Psoas muscle (tissue), 8 donors: Measurements from ENCODE around the gene ATG9A. TPM values are rescaled to one million over a fixed set of nuclear protein-coding genes. Genes with fewer than 3 reads are reported as not detected.

Source experiments
- ATAC-seq, 4 donors: fragments of 200-7000 bp; cut with Tn5 transposase; one replicate each; pipeline ENCODE4 v1.9.1; 2020; ENCODE audit warnings: moderate library complexity in 3 of 4, mild to moderate bottlenecking in 2 of 4
- DNase-seq, 2 donors: peaks; one replicate each; pipeline ENCODE4 v3.0.0-alpha.2; 2020
- H3K27ac ChIP-seq: fragments of 200-600 bp; one replicate; pipeline ENCODE4 v1.8.0; 2022
- H3K27me3 ChIP-seq, 3 donors: fragments of 200-600 bp in 1 of 3; one replicate each; pipeline versions ENCODE4 v1.6.1 to v1.8.0; 2013 to 2022; ENCODE audit warnings: low read length in 2 of 3, mild to moderate bottlenecking in 2 of 3, moderate library complexity in 1 of 3; ENCODE audit not compliant: insufficient read depth in 3 of 3
- H3K36me3 ChIP-seq, 2 donors: fragments of 200-600 bp in 1 of 2; one replicate each; pipeline versions ENCODE4 v1.6.1 to v1.8.0; 2013 to 2022; ENCODE audit warnings: low read depth in 1 of 2, mild to moderate bottlenecking in 1 of 2, moderate library complexity in 1 of 2; ENCODE audit not compliant: insufficient read depth in 1 of 2
- H3K4me1 ChIP-seq: fragments of 200-600 bp; one replicate; pipeline ENCODE4 v1.8.0; 2022
- H3K4me3 ChIP-seq: fragments of 200-600 bp; one replicate; pipeline ENCODE4 v1.8.0; 2022; ENCODE audit warnings: mild to moderate bottlenecking
- H3K9me3 ChIP-seq: fragments of 200-600 bp; one replicate; pipeline ENCODE4 v1.8.0; 2022
- CTCF ChIP-seq: fragments of 200-600 bp; IDR thresholded peaks from one replicate; pipeline ENCODE4 v1.8.0; 2022; ENCODE audit warnings: antibody characterized with exemption
- WGBS, 3 donors: extraction: QIAGEN DNeasy Blood & Tissue Kit; methylation state at CpG; one replicate each; pipeline versions ENCODE4 v1.1.6 to v1.1.7; 2013; 5-methylcytosine and 5-hydroxymethylcytosine counted together
- intact Hi-C, 2 donors: fragments of 100-400 bp; cut with DNase I; formaldehyde crosslinking; loops; one replicate each; pipeline versions ENCODE4 v1.11.0 to v1.14.2; 2022
- polyA plus RNA-seq, 3 donors: library from polyadenylated mRNA; stranded (reverse); fragments of 200-250 nt; gene quantifications; one replicate each; pipeline ENCODE4 v1.2.3, GENCODE V29; 2013
- total RNA-seq, 4 donors: library from RNA; stranded (reverse); fragmentation: NEBNext Ultra II Directional in 2 of 4; extraction: Animal tissue kit (Norgen Biotek cat#: 25700) in 2 of 4; gene quantifications; one replicate each; pipeline versions ENCODE4 v1.2.1 to v1.2.4, GENCODE V29; 2021 to 2023
- donor health status: healthy with polysubstance abuse.
- donor health status: DM: no; HTN: no; CAD: no; lungs with moderate emphysema.
- donor health status: Bipolar disorder and iron deficiency.
- donor health status: healthy.
- donor health status: DM: yes; HTN: yes; CAD: no.
- donor health status: DM: no; HTN: no; CAD: no.
- donor health status: DM: no; HTN: no; CAD: no.
- donor health status: DM: yes; HTN: yes; CAD: no.

The ATG9A gene
- total and polyA plus RNA-seq, 7 donors: 41.6 to 180 (median 111) TPM

GRCh38 chr2:219213486-219214071 lies 15.9 kb downstream of the ATG9A start:
- Histone ChIP-seq H3K9me3 (no peaks in the 10 kb centered on the region), H3K4me3 (no peak overlapping the region), H3K4me1 (peaks cover 15% of the 10 kb centered on the region), H3K27ac (no peak overlapping the region), H3K27me3 (no peaks in the 10 kb centered on the region), H3K36me3 (peaks cover 3 to 83% of the 10 kb centered on the region in 2 donors)
- TF ChIP-seq CTCF: no peak
- intact Hi-C loops: no loop called here
- ATAC-seq (no peak), DNase-seq (no peak)
- WGBS, 3 donors: 91 to 94% (median 94%) methylated on average over 10 of the region's 10 CpGs

DNA sequence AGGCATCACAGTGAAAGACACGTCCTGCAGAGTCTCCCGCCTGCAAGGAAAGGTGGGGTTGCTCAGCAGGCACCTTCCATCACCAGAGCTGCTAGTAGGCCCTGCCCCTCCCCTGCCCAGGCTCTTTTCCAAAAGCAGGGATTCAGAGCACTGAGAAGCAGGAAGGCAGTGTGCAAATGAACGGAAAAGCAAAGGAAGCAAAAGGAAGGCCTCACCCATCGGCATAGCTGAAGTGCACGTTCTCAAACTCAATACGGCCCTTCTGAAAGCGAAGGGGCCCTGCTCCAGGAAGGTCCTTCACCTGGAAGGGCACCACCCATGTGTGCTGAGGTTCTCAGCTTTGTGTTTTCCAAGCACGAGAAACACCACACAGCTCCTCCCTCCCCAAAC lies 16.4 kb downstream of the ATG9A start:
- Histone ChIP-seq H3K4me3 (no peak overlapping the region), H3K36me3 (peaks cover 3 to 88% of the 10 kb centered on the region in 2 donors), H3K9me3 (no peaks in the 10 kb centered on the region), H3K27ac (no peak overlapping the region), H3K4me1 (peaks cover 19% of the 10 kb centered on the region), H3K27me3 (no peaks in the 10 kb centered on the region)
- DNase-seq (no peak), ATAC-seq (no peak)
- TF ChIP-seq CTCF: no peak
- WGBS, 3 donors: 79 to 81% (median 79%) methylated on average over 8 of the region's 8 CpGs
- intact Hi-C loops: no loop called here

GRCh38 chr2:219210886-219211362 lies 18.5 kb downstream of the ATG9A start:
- Histone ChIP-seq H3K27ac (no peak overlapping the region), H3K9me3 (no peaks in the 10 kb centered on the region), H3K4me1 (peaks cover 16% of the 10 kb centered on the region), H3K36me3 (peaks cover 3 to 84% of the 10 kb centered on the region in 2 donors), H3K27me3 (no peaks in the 10 kb centered on the region), H3K4me3 (no peak overlapping the region)
- DNase-seq (no peak), ATAC-seq (no peak)
- no peak for TF ChIP-seq CTCF
- 83 to 92% (median 86%) methylated on average over 9 of the region's 9 CpGs for WGBS, 3 donors
- intact Hi-C loops: no loop called here

DNA sequence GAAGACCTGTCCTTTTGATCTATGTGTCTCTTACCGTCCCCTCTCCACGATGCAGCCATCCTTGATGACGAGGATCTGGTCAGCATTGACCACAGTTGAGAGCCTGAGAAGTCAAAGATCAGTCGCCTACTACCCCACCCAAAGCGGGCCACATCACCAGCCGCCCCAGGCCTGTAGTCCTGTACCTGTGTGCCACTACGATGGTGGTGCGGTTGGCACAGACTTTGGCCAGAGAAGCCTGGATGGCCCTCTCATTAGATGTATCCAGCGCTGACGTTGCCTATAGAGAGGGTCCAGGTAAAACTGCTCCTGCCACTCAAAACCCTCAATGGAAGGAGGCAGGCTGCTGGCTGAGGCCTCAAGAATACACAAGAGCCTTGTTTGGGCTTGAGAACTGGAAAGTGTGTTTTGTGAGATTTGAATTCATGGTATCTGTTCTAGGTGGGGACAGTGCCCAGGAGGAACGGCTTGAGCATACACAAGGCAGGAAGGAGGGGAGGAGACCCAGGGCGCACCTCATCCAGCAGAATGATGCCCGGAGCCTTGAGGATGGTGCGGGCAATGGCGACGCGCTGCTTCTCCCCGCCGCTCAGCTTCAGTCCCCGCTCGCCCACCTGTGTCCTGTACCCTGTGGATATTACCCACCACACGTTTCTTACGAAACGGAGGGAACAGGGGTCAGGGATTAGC lies 19.1 kb downstream of the ATG9A start:
- no peak overlapping the region for H3K4me3 ChIP-seq
- DNase-seq (no peak), ATAC-seq (no peak)
- TF ChIP-seq CTCF: no peak
- H3K27me3 ChIP-seq: no peaks in the 10 kb centered on the region
- WGBS, 3 donors: 89 to 91% (median 91%) methylated on average over 24 of the region's 24 CpGs
- peaks cover 15% of the 10 kb centered on the region for H3K4me1 ChIP-seq
- no peaks in the 10 kb centered on the region for H3K9me3 ChIP-seq
- intact Hi-C loops: no loop called here
- H3K27ac ChIP-seq: no peak overlapping the region
- peaks cover 3 to 78% of the 10 kb centered on the region in 2 donors for H3K36me3 ChIP-seq
